Myocyte (in vitro differentiated cells): ENCODE data around the gene CCDC71L. TPM values are rescaled to one million over a fixed set of nuclear protein-coding genes. Genes with fewer than 3 reads are reported as not detected.

ENCODE experiments used
- DNase-seq: peaks from one replicate; pipeline ENCODE4 v3.0.0-alpha.2; 2012; ENCODE audit warnings: low read depth
- total RNA-seq: library from RNA; depleted of rRNA; stranded (reverse); fragments of >200 nt; gene quantifications from 2 replicates; pipeline ENCODE4 v1.2.3, GENCODE V29; 2014

Gene CCDC71L
- total RNA-seq, 1 donor from 2014 or later: 52.7 TPM

- DNase-seq: peak; percentile 21
Observed at GRCh38 chr7:106609416-106609815, 51.5 kb downstream of the CCDC71L start.

GRCh38 chr7:106608661-106609060 is 52.3 kb downstream of the CCDC71L start:
- DNase-seq: no peak

Other genes starting within 250 kb of the CCDC71L start
- not detected in 2 replicates for gene PIK3CG, start 204.1 kb upstream of the CCDC71L start, total RNA-seq